HUES6 (cell line): ENCODE data around the gene DMAP1.

Source experiments
- H3K27ac ChIP-seq: 2 replicates; pipeline ENCODE4 v1.7.0; 2013; ENCODE audit warnings: low read depth, mild to moderate bottlenecking, low read length, inconsistent platforms
- H3K27me3 ChIP-seq: 2 replicates; pipeline ENCODE4 v1.6.1; 2013; ENCODE audit warnings: low read length; ENCODE audit not compliant: control insufficient read depth, insufficient read depth
- H3K36me3 ChIP-seq: 2 replicates; pipeline ENCODE4 v1.6.1; 2013; ENCODE audit warnings: low read length; ENCODE audit not compliant: control insufficient read depth, insufficient read depth
- H3K4me1 ChIP-seq: 2 replicates; pipeline ENCODE4 v1.6.1; 2013; ENCODE audit warnings: low read length; ENCODE audit not compliant: control insufficient read depth, insufficient read depth
- H3K4me3 ChIP-seq: 2 replicates; pipeline ENCODE4 v1.5.1; 2013; ENCODE audit warnings: low read depth, low read length
- H3K9ac ChIP-seq: one replicate; pipeline ENCODE4 v1.6.1; 2013; ENCODE audit warnings: mild to moderate bottlenecking, low read length
- H3K9me3 ChIP-seq: 2 replicates; pipeline ENCODE4 v1.6.1; 2013; ENCODE audit warnings: low read depth, low read length; ENCODE audit not compliant: control insufficient read depth, insufficient read depth

Gene DMAP1

DNA sequence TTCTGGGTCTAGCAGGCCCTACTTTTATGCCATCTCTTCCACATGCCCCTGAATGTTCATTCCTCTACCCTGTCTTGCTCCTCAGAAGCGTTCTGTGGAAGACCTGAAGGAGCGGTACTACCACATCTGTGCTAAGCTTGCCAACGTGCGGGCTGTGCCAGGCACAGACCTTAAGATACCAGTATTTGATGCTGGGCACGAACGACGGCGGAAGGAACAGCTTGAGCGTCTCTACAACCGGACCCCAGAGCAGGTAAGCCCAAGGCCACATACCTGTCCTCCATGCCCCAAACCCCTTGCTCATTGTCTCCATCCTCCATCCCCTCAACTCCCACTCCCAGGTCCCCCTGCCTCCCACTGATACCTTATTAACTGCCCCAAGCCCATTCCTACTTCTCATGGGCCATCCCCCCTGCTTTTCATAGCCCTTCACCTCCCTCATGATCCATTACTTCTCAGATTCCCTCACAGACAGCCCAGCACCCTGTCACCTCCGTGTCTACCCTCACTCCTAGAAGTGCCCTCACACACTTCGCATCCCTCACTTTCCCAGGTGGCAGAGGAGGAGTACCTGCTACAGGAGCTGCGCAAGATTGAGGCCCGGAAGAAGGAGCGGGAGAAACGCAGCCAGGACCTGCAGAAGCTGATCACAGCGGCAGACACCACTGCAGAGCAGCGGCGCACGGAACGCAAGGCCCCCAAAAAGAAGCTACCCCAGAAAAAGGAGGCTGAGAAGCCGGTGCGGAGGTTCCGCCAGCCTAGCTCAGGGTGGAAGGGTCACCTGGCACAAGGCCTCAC lies 5.4 kb downstream of the DMAP1 start:
- Histone ChIP-seq H3K9me3 (no peaks in the 10 kb centered on the region), H3K27ac (no peak overlapping the region), H3K9ac (no peak overlapping the region), H3K4me3 (no peak overlapping the region), H3K4me1 (peaks cover 5% of the 10 kb centered on the region; the same call in 1 of the 2 replicates), H3K36me3 (peaks cover 74% of the 10 kb centered on the region), H3K27me3 (no peaks in the 10 kb centered on the region)

DNA sequence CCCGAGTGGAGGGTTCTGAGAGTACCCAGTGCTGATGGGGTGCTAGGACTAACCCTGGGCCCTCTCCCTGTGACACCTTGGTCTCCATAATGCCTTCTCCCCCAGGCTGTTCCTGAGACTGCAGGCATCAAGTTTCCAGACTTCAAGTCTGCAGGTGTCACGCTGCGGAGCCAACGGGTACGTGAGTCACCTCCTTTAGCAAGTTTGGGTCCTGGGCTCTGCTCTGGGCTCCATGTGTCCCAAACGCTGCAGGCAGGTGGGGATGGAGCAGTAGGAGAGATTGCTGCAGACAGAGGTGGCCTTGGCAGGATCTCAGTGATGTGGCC lies 6.0 kb downstream of the DMAP1 start:
- H3K27ac ChIP-seq, result no peak overlapping the region
- 0 out of 2 replicates have a peak, but pooled peaks cover under 1% of the 10 kb centered on the region for H3K9me3 ChIP-seq
- H3K4me1 ChIP-seq, result no peaks in the 10 kb centered on the region; the same call in 1 of the 2 replicates
- H3K4me3 ChIP-seq, result no peak overlapping the region
- H3K9ac ChIP-seq, result no peak overlapping the region
- peaks cover 74% of the 10 kb centered on the region for H3K36me3 ChIP-seq
- H3K27me3 ChIP-seq, result no peaks in the 10 kb centered on the region

DNA sequence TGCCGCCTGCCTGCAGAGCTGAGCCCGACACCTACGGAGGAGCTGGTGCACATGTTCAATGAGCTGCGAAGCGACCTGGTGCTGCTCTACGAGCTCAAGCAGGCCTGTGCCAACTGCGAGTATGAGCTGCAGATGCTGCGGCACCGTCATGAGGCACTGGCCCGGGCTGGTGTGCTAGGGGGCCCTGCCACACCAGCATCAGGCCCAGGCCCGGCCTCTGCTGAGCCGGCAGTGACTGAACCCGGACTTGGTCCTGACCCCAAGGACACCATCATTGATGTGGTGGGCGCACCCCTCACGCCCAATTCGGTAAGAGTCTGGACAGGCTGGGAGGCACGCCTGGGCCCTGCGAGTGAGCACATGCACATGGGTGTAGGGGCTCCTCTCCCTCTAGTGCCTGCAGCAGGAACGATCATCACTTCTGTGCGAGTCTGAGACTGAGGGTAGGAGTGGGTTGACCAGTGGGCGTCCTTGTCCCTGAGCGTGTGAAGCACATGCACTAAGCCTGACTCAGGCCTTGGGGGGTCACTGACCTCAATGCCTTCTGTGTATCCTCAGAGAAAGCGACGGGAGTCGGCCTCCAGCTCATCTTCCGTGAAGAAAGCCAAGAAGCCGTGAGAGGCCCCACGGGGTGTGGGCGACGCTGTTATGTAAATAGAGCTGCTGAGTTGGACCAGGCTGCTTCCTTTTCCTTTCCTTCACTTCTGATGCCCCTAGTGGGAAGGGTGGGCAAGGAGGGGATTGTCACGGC lies 6.9 kb downstream of the DMAP1 start:
- Histone ChIP-seq H3K27ac (no peak overlapping the region), H3K9me3 (peaks cover 7% of the 10 kb centered on the region), H3K27me3 (no peaks in the 10 kb centered on the region), H3K9ac (no peak overlapping the region), H3K36me3 (peaks cover 70% of the 10 kb centered on the region), H3K4me3 (no peak overlapping the region), H3K4me1 (no peaks in the 10 kb centered on the region)

DNA sequence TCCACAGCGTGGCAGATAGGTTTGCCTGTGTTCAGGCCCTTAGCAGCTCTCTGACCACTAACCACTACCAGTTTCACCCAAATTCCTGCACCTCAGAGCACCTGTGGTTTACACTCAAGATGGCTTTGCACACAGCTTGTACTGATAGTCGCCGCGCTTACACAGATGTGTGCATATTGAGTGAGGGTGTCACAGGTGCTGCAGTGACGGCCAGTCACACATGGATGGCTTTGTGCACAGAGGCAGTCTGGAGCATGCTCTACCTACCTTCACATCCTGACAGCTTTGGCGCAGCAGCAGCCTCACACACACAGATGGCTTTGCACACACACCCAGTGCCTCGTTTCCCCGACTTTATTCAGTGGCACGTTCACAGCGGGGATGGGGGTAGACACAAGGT lies 7.5 kb downstream of the DMAP1 start:
- H3K9ac ChIP-seq, result no peak overlapping the region
- H3K9me3 ChIP-seq, result peaks cover 13% of the 10 kb centered on the region
- H3K27me3 ChIP-seq, result no peaks in the 10 kb centered on the region
- H3K27ac ChIP-seq, result no peak overlapping the region
- H3K36me3 ChIP-seq, result peaks cover 69% of the 10 kb centered on the region
- no peaks in the 10 kb centered on the region for H3K4me1 ChIP-seq
- no peak overlapping the region for H3K4me3 ChIP-seq

DNA sequence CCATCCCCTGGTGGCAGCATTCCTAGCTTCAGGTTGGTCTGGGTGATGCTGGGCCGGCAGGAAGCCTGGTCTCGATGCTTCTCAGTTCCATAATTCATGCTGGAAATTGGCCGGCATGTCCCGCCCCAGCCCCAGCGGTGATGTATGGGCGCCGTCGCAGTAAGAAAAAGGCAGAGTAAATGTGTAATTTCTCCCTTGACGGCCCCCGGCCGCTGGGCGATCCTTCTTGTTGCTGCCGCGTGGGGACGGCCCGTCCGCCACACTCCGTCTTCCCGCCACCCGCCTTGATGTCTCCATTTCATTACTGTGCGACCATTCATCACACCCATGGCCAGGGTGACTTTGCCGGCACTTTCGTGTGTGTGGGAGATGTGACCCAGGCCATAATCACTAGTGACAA lies 8.5 kb downstream of the DMAP1 start:
- Histone ChIP-seq H3K4me3 (no peak overlapping the region), H3K36me3 (peaks cover 69% of the 10 kb centered on the region), H3K27ac (no peak overlapping the region), H3K4me1 (no peaks in the 10 kb centered on the region), H3K27me3 (no peaks in the 10 kb centered on the region), H3K9me3 (peaks cover 21% of the 10 kb centered on the region), H3K9ac (no peak overlapping the region)

DNA sequence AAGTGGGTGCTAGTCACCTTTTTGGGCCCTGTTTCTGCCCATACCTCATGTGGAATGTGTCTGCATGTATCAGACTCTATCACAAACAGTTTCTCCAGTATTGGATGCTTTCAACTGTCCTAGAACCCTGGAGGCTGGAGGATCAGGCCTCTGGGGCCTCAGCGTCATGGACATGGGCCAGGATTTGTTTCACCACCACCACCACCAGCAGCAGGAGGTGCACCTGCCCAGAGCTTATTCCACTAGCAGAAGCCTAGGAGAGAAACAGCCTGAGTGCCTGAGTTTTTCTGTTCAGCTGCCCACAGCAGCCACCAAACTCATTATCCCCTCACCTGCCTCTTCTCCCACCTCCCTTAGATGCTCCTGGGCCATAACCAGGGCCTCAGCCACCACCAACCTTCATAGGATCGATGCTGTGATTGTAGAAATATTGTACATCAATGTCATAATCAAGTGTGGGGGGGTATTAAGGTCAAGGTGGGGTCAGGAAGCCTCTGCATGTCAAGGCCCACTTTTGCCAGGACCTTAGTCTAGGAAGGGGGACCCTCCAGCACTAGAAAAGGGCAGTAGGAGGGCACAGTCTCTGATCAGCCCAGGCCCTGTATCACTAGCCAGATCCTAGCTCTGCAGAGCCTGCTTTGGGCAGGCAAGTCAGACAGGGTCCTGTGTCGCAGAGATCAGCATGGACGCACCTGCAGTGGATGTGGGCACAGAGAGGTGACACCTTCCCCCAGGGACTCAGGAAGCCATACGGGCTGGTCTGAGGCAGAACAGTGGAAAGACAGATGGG lies 9.3 kb downstream of the DMAP1 start:
- Histone ChIP-seq H3K9me3 (peaks cover 29% of the 10 kb centered on the region), H3K9ac (no peak overlapping the region), H3K27ac (no peak overlapping the region), H3K36me3 (peaks cover 66% of the 10 kb centered on the region), H3K4me3 (no peak overlapping the region), H3K27me3 (no peaks in the 10 kb centered on the region), H3K4me1 (no peaks in the 10 kb centered on the region)

DNA sequence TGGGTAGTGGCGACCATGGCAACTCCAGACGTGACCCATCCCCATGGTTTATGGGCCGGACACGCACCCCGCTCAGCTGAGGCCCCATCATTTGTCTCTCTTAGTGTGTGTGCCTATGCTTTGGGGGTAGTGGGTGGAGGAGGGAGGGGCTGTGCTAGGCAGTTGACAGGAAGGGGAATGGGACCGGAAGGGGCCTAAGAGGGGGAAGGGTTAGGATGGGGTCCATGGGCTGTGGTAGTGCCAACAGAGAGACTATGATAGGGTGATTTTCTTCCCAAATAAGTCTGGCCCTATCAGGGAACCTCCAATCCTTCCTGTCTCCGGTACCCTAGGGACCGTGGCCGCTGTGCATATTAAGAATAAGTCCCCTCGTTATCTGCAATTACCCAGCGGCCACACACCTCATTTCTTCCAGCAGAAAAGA lies 9.9 kb downstream of the DMAP1 start:
- no peak overlapping the region for H3K9ac ChIP-seq
- no peaks in the 10 kb centered on the region for H3K4me1 ChIP-seq
- H3K36me3 ChIP-seq, result peaks cover 61% of the 10 kb centered on the region
- no peak overlapping the region for H3K27ac ChIP-seq
- peaks cover 32% of the 10 kb centered on the region for H3K9me3 ChIP-seq
- no peak overlapping the region for H3K4me3 ChIP-seq
- no peaks in the 10 kb centered on the region for H3K27me3 ChIP-seq

DNA sequence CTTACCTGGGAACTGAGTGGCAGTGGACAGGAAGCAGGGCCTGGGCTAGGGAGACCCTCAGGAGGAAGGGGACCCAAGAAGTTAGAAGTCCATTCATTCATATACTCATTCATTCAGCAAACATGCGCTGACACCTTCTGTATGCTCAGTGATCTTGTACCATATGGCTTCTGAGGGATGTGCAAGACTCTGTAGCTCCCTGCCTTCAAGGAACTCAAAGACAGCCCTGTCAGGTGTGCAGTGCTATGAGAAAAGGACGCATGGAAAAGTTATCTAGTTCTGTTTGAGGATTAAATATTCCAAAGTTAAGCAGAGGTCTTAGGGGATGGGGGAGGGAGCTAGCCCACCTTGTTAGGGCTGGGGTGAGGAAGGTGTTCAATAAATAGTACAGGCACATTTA lies 12.5 kb downstream of the DMAP1 start:
- Histone ChIP-seq H3K36me3 (peaks cover 45% of the 10 kb centered on the region), H3K9me3 (peaks cover 37% of the 10 kb centered on the region), H3K27me3 (no peaks in the 10 kb centered on the region), H3K4me3 (no peak overlapping the region), H3K27ac (no peak overlapping the region), H3K9ac (no peak overlapping the region), H3K4me1 (no peaks in the 10 kb centered on the region)

DNA sequence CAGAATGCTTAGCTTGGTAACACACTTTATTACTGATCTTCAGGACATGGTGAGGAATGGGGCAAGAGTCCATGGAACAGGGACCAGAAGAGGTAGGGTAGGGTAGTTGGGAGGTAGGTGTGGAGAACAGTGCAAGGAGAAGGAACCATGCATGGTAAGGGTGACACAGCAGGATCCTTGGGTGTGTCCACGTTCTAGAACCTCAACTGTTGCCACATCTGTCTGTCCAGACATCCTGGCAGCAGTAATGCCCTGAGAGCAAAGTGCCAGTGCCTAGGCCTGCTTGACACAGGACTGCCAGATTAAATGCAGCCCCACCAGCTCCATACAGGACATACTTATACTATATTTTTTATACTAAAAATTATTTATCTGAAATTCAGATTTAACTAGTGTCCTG lies 13.9 kb downstream of the DMAP1 start:
- Histone ChIP-seq H3K4me1 (no peaks in the 10 kb centered on the region), H3K27ac (no peak overlapping the region), H3K36me3 (peaks cover 40% of the 10 kb centered on the region), H3K4me3 (no peak overlapping the region), H3K9me3 (peaks cover 37% of the 10 kb centered on the region), H3K27me3 (no peaks in the 10 kb centered on the region), H3K9ac (no peak overlapping the region)

DNA sequence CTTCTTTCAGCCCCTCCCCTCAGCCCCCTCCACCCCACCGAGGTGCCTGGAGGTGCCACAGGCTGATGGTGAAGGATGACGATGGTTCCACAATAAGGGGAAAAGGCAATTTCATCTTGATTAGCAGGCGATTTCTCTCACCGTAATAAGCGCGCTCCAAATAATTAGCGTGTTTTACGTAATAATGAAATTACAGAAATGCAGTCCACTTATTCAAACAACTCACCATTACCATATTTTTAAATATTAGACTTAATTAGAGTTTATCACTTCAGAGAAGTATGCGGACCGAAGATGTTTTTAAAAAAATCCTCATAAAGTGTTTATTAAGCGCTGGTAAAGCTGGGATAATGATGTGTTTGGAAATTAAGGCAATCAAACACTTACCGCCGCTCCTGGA lies 14.9 kb downstream of the DMAP1 start:
- no peaks in the 10 kb centered on the region for H3K4me1 ChIP-seq
- peaks cover 37% of the 10 kb centered on the region for H3K9me3 ChIP-seq
- H3K9ac ChIP-seq, result no peak overlapping the region
- H3K27me3 ChIP-seq, result no peaks in the 10 kb centered on the region
- H3K36me3 ChIP-seq, result peaks cover 37% of the 10 kb centered on the region
- H3K4me3 ChIP-seq, result no peak overlapping the region
- no peak overlapping the region for H3K27ac ChIP-seq
